ENCODE measurements around the gene SLC35D3.

DNA sequence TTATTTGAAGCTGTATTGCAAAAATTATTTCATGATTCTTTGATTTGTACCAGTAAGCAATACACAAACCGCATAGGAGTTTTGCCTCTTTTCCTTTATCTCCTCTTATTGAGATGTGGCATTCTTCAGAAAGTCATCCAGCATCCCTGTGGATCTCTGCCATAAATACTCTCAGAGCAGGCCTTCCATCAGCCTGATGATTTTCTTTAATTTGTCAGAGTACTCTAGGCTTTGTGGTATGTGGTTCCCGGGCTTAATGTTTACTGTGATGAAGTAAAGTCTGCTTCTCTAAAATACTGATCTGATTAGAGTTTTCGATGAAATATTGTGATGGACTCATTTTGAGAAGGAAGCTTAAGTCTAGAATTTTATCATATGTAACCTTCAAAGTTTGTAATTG lies 31.1 kb upstream of the SLC35D3 start:
- TF ChIP-seq, protein P1, sequence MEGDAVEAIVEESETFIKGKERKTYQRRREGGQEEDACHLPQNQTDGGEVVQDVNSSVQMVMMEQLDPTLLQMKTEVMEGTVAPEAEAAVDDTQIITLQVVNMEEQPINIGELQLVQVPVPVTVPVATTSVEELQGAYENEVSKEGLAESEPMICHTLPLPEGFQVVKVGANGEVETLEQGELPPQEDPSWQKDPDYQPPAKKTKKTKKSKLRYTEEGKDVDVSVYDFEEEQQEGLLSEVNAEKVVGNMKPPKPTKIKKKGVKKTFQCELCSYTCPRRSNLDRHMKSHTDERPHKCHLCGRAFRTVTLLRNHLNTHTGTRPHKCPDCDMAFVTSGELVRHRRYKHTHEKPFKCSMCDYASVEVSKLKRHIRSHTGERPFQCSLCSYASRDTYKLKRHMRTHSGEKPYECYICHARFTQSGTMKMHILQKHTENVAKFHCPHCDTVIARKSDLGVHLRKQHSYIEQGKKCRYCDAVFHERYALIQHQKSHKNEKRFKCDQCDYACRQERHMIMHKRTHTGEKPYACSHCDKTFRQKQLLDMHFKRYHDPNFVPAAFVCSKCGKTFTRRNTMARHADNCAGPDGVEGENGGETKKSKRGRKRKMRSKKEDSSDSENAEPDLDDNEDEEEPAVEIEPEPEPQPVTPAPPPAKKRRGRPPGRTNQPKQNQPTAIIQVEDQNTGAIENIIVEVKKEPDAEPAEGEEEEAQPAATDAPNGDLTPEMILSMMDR (IDR thresholded peaks at IDR 0.05): no peak
- TF ChIP-seq POLR2A (IDR thresholded peaks at IDR 0.05): no peak

Data from esophagus squamous epithelium (tissue), 4 donors.